Colon (tissue), 2 donors: ENCODE data around the gene PCK2.

Source experiments
- FAIRE-seq: peaks from 2 replicates; lab custom pipeline; 2012; peaks lifted over from hg19 to GRCh38; lab: Jason Lieb, UNC
- donor health status: control.
- donor health status: control.

Gene PCK2

GRCh38 chr14:24075485-24076301, 18.4 kb upstream of the PCK2 start:
- FAIRE-seq = no peak

- no peak for FAIRE-seq
These were observed 17.9 kb upstream of the PCK2 start for GRCh38 chr14:24076302-24076601.

GRCh38 chr14:24077086-24077485, 17.0 kb upstream of the PCK2 start:
- no peak for FAIRE-seq

GRCh38 chr14:24078146-24078545, 16.0 kb upstream of the PCK2 start:
- no peak for FAIRE-seq

- no peak for FAIRE-seq
These were observed 14.5 kb upstream of the PCK2 start for GRCh38 chr14:24079491-24080141.

- no peak for FAIRE-seq
These were observed 14.0 kb upstream of the PCK2 start for GRCh38 chr14:24080142-24080530.

- FAIRE-seq = no peak
These were observed 13.0 kb upstream of the PCK2 start for GRCh38 chr14:24080888-24081738.

- FAIRE-seq = no peak
These were observed 12.3 kb upstream of the PCK2 start for GRCh38 chr14:24081739-24082211.

- FAIRE-seq = no peak
These were observed 11.6 kb upstream of the PCK2 start for GRCh38 chr14:24082411-24083080.

GRCh38 chr14:24083462-24083861, 10.6 kb upstream of the PCK2 start:
- FAIRE-seq = no peak

- FAIRE-seq = no peak
These were observed 9.7 kb upstream of the PCK2 start for GRCh38 chr14:24084440-24084839.

- no peak for FAIRE-seq
These were observed 8.9 kb upstream of the PCK2 start for GRCh38 chr14:24085215-24085614.

GRCh38 chr14:24086193-24086955, 7.7 kb upstream of the PCK2 start:
- no peak for FAIRE-seq

- FAIRE-seq = no peak
These were observed 7.1 kb upstream of the PCK2 start for GRCh38 chr14:24087004-24087403.

- FAIRE-seq = no peak
These were observed 6.0 kb upstream of the PCK2 start for GRCh38 chr14:24088095-24088494.

GRCh38 chr14:24089890-24090289, 4.2 kb upstream of the PCK2 start:
- FAIRE-seq = no peak

GRCh38 chr14:24092110-24092504, 2.0 kb upstream of the PCK2 start:
- FAIRE-seq = no peak

- no peak for FAIRE-seq
These were observed 1.5 kb upstream of the PCK2 start for GRCh38 chr14:24092505-24093206.

- no peak for FAIRE-seq
These were observed 757 bp upstream of the PCK2 start for GRCh38 chr14:24093207-24093900.

- FAIRE-seq = no peak
These were observed 745 bp downstream of the PCK2 start for GRCh38 chr14:24094841-24095270.
